ENCODE results near the gene EFCAB5.

Gene EFCAB5

DNA sequence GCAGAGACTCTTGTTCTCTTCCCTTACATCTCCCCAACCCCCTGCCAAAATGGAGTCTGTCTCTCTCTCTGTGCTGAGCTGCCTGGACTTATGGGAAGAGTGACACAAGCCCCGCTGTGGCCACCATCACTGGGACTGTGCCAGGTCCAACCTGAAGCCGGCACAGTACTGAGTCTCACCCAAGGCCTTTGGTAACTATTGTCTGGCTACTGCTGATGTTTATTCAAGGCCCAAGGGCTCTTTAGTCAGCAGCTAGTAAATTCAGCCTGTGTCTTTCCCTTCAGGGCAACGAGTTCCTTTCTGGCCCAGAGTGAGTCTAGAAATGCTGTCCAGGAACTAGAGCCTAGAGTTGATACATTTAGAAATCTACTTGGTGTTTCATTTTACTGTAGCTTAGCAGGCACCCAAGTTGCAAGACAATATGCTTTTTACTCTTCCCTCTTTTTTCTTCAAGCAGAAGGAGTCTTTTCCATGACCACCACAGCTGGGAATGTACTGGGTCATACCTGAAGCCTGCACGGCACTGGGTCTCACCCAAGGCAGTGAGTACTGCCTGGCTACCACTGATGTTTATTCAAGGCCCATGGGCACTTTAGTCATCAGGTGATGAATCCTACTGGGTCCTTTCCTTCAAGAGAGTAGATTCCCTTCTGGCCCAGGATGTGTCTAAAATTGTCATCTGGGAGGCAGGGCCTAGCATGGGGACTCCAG, 17.7 kb downstream of the EFCAB5 start:
- Mint-ChIP-seq H3K36me3 (ENCODE audit: low read depth) (no peaks in the 10 kb centered on the region), H3K27me3 (ENCODE audit: low read depth) (peaks cover 6% of the 10 kb centered on the region), H3K27ac (no peak overlapping the region), H3K4me3 (no peak overlapping the region), H3K9me3 (peaks cover 5% of the 10 kb centered on the region), H3K4me1 (ENCODE audit: low read depth) (no peaks in the 10 kb centered on the region)

- Mint-ChIP-seq H3K36me3 (ENCODE audit: low read depth) (no peaks in the 10 kb centered on the region), H3K4me1 (ENCODE audit: low read depth) (no peaks in the 10 kb centered on the region), H3K27me3 (ENCODE audit: low read depth) (peaks cover 6% of the 10 kb centered on the region), H3K9me3 (peaks cover 2% of the 10 kb centered on the region), H3K4me3 (no peak overlapping the region), H3K27ac (no peak overlapping the region)
These were observed 18.4 kb downstream of the EFCAB5 start for GRCh38 chr17:29959658-29960337.

DNA sequence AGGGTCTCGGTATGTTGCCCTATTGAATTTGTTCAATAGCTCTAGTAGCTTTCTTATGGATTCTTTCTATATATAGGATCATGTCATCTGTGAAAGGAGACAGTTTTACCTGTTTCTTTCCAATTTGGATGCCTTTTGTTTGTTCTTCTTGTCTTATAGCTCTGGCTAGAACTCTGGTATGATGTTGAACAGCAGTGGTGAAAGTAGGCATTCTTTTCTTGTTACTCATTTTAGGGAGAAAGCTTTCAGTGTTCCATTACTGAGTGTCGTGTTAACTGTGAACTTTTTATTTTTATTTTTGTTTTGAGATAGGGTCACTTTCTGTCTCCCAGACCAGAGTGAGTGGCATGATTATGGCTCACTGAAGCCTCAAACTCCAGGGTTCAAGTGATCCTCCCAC, 21.2 kb downstream of the EFCAB5 start:
- no peaks in the 10 kb centered on the region for H3K36me3 Mint-ChIP-seq (ENCODE audit: low read depth)
- H3K9me3 Mint-ChIP-seq: peaks cover 3% of the 10 kb centered on the region
- H3K27me3 Mint-ChIP-seq (ENCODE audit: low read depth): peaks cover 6% of the 10 kb centered on the region
- H3K4me3 Mint-ChIP-seq: no peak overlapping the region
- no peak overlapping the region for H3K27ac Mint-ChIP-seq
- no peaks in the 10 kb centered on the region for H3K4me1 Mint-ChIP-seq (ENCODE audit: low read depth)

GRCh38 chr17:29968271-29968670, 26.8 kb downstream of the EFCAB5 start:
- H3K9me3 Mint-ChIP-seq: peaks cover 3% of the 10 kb centered on the region
- H3K27ac Mint-ChIP-seq: no peak overlapping the region
- no peaks in the 10 kb centered on the region for H3K4me1 Mint-ChIP-seq (ENCODE audit: low read depth)
- H3K4me3 Mint-ChIP-seq: no peak overlapping the region
- H3K36me3 Mint-ChIP-seq (ENCODE audit: low read depth): no peaks in the 10 kb centered on the region
- H3K27me3 Mint-ChIP-seq (ENCODE audit: low read depth): peaks cover 8% of the 10 kb centered on the region

DNA sequence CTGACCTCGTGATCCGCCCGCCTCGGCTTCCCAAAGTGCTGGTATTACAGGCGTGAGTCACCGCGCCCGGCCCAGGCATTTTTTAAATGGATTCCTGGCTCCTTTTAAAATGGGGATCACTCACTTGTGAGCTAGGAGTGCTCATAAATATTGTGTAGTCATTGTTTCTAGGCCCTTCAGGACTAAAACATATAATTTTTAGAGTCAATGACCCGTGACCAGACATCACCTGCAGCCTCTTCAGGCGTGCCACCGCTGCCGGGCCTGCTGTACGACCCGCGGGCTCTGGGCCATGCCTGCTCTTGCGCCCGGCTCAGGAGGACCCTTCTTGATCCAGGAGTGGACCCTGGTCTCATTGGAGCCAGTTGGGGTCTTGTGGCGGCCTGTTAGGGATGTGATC, 30.8 kb downstream of the EFCAB5 start:
- Mint-ChIP-seq H3K4me3 (no peak overlapping the region), H3K9me3 (no peaks in the 10 kb centered on the region), H3K4me1 (ENCODE audit: low read depth) (no peaks in the 10 kb centered on the region), H3K27ac (no peak overlapping the region), H3K27me3 (ENCODE audit: low read depth) (peaks cover 8% of the 10 kb centered on the region), H3K36me3 (ENCODE audit: low read depth) (no peaks in the 10 kb centered on the region)

- no peaks in the 10 kb centered on the region for H3K4me1 Mint-ChIP-seq (ENCODE audit: low read depth)
- no peaks in the 10 kb centered on the region for H3K36me3 Mint-ChIP-seq (ENCODE audit: low read depth)
- H3K27ac Mint-ChIP-seq: no peak overlapping the region
- H3K4me3 Mint-ChIP-seq: no peak overlapping the region
- peaks cover 8% of the 10 kb centered on the region for H3K27me3 Mint-ChIP-seq (ENCODE audit: low read depth)
- no peaks in the 10 kb centered on the region for H3K9me3 Mint-ChIP-seq
These were observed 31.6 kb downstream of the EFCAB5 start for GRCh38 chr17:29973005-29973404.

DNA sequence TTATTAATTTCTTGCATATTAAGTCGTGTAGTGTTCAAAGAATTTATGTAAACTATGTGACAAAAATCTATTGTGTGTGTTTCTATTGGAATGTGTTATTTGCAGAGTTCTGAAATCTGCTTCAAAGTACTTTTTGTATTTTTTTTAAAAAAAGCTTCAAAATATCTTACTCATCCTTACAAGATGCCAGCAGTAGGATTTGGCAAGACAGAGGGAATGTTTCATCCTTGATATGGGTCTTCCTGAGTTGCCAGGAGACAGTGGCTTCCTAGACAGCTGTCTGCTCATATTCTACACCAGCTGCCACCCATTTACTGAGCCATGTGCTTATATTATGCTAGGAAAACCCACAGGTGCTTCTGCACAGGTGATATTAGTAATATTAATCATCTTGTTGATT, 36.4 kb downstream of the EFCAB5 start:
- H3K27me3 Mint-ChIP-seq (ENCODE audit: low read depth): peaks cover 9% of the 10 kb centered on the region
- no peak overlapping the region for H3K27ac Mint-ChIP-seq
- H3K9me3 Mint-ChIP-seq: no peaks in the 10 kb centered on the region
- no peaks in the 10 kb centered on the region for H3K36me3 Mint-ChIP-seq (ENCODE audit: low read depth)
- no peaks in the 10 kb centered on the region for H3K4me1 Mint-ChIP-seq (ENCODE audit: low read depth)
- no peak overlapping the region for H3K4me3 Mint-ChIP-seq

DNA sequence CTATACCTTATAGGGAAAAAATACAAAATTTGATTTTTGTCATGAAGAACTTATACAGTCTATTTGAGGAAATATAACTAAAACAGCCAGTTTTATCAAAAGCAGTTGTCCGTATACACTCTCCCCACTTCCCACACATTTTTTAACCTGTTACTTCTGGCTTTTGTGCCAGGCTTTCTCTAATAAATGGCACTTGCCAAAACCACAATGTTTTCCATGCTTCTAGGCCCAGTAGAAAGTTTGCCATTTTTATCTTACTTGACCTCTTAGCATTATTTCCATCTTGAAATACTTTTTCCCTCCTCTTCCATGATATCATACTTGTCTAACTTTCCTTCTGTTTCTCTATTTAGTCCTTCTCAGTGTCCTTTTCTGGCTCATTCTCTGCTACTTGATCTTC, 38.8 kb downstream of the EFCAB5 start:
- peaks cover 4% of the 10 kb centered on the region for H3K9me3 Mint-ChIP-seq
- no peaks in the 10 kb centered on the region for H3K4me1 Mint-ChIP-seq (ENCODE audit: low read depth)
- peaks cover 17% of the 10 kb centered on the region for H3K27me3 Mint-ChIP-seq (ENCODE audit: low read depth)
- H3K4me3 Mint-ChIP-seq: no peak overlapping the region
- no peak overlapping the region for H3K27ac Mint-ChIP-seq
- H3K36me3 Mint-ChIP-seq (ENCODE audit: low read depth): no peaks in the 10 kb centered on the region

DNA sequence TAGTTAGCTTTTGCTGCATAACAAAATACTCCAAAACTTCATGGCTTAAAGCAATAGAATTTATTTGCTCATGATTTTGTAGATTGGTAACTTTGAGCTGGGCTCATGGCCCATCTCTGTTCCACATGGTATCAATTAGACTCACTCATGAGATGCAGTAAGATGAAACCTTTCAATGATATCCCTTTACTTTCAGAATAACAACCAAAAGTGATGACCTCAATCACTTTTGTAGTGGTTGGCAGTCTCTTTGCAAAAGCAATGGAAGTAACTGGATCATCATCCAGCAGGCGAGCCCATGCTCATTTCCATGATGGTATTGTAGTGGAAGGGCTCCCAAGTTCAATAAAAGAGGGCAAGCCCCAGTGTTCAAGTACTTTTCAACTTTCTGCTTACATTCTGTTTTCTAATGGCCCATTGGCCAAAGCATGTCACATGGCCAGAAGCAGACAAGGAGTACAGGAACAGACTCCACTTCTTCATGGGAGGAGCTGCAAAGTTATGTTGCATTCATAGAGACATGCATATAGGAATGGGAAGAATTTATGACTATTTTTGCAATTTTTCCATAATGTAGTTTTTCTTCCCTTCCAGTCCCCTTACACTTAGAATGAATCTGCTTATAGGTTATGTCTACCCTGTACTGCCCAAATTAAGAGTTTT, 41.7 kb downstream of the EFCAB5 start:
- no peaks in the 10 kb centered on the region for H3K4me1 Mint-ChIP-seq (ENCODE audit: low read depth)
- no peaks in the 10 kb centered on the region for H3K36me3 Mint-ChIP-seq (ENCODE audit: low read depth)
- H3K27ac Mint-ChIP-seq: no peak overlapping the region
- H3K4me3 Mint-ChIP-seq: no peak overlapping the region
- peaks cover 7% of the 10 kb centered on the region for H3K9me3 Mint-ChIP-seq
- peaks cover 17% of the 10 kb centered on the region for H3K27me3 Mint-ChIP-seq (ENCODE audit: low read depth)

- Mint-ChIP-seq H3K9me3 (peaks cover 4% of the 10 kb centered on the region), H3K27me3 (ENCODE audit: low read depth) (peaks cover 7% of the 10 kb centered on the region), H3K4me1 (ENCODE audit: low read depth) (peaks cover 10% of the 10 kb centered on the region), H3K36me3 (ENCODE audit: low read depth) (no peaks in the 10 kb centered on the region), H3K4me3 (no peak overlapping the region), H3K27ac (no peak overlapping the region)
These were observed 55.0 kb downstream of the EFCAB5 start for GRCh38 chr17:29996458-29996857.

- H3K4me3 Mint-ChIP-seq: no peak overlapping the region
- H3K4me1 Mint-ChIP-seq (ENCODE audit: low read depth): peaks cover 10% of the 10 kb centered on the region
- no peaks in the 10 kb centered on the region for H3K9me3 Mint-ChIP-seq
- H3K27ac Mint-ChIP-seq: no peak overlapping the region
- no peaks in the 10 kb centered on the region for H3K36me3 Mint-ChIP-seq (ENCODE audit: low read depth)
- H3K27me3 Mint-ChIP-seq (ENCODE audit: low read depth): peaks cover 3% of the 10 kb centered on the region
These were observed 58.7 kb downstream of the EFCAB5 start for GRCh38 chr17:30000001-30000754.

DNA sequence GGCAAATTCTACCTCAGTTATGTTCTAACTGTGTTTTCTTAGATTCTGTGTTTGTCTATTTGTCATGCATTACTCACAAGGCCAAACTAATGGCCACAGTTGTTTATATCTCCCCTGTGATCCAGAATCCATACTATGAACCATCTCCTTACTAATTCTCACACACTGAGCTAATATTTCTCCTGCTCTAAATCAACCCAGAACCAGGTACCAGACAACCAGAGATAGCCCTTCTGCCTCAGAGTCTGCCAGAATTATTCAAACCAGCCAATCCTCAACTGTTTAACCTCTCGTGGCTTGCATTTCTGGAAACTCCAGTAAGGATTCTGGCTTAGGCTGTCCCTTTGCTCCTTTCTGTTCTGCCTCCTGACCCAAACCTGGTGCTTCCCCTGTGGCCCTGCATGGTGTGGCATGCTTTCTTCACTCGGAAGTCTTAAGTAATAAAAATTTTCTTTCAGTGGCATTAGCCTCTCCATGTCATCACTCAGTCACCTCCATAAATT, 59.4 kb downstream of the EFCAB5 start:
- peaks cover 3% of the 10 kb centered on the region for H3K27me3 Mint-ChIP-seq (ENCODE audit: low read depth)
- H3K9me3 Mint-ChIP-seq: no peaks in the 10 kb centered on the region
- no peaks in the 10 kb centered on the region for H3K36me3 Mint-ChIP-seq (ENCODE audit: low read depth)
- peaks cover 10% of the 10 kb centered on the region for H3K4me1 Mint-ChIP-seq (ENCODE audit: low read depth)
- peak overlapping the region; percentile 41 for H3K4me3 Mint-ChIP-seq
- peak overlapping the region; percentile 23 for H3K27ac Mint-ChIP-seq

DNA sequence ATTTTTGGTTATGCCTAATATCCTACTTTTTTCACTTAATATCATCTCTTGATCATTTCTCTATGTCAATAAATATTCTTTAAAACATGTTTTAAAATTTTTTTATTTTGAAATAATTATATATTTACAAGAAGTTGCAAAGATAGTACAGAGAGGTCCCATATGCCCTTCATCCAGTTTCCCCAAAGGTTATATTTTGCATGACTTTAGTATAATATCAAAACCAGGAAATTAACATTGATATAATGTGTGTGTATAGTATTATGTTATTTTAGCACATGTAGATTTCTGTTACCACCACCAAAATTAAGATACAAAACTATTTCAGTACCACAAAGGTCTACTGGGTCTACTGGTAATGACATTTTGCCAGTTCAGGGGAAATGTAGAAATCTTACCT, 60.7 kb downstream of the EFCAB5 start:
- Mint-ChIP-seq H3K27ac (no peak overlapping the region), H3K4me1 (ENCODE audit: low read depth) (peaks cover 10% of the 10 kb centered on the region), H3K36me3 (ENCODE audit: low read depth) (no peaks in the 10 kb centered on the region), H3K9me3 (no peaks in the 10 kb centered on the region), H3K27me3 (ENCODE audit: low read depth) (peaks cover 3% of the 10 kb centered on the region), H3K4me3 (no peak overlapping the region)

DNA sequence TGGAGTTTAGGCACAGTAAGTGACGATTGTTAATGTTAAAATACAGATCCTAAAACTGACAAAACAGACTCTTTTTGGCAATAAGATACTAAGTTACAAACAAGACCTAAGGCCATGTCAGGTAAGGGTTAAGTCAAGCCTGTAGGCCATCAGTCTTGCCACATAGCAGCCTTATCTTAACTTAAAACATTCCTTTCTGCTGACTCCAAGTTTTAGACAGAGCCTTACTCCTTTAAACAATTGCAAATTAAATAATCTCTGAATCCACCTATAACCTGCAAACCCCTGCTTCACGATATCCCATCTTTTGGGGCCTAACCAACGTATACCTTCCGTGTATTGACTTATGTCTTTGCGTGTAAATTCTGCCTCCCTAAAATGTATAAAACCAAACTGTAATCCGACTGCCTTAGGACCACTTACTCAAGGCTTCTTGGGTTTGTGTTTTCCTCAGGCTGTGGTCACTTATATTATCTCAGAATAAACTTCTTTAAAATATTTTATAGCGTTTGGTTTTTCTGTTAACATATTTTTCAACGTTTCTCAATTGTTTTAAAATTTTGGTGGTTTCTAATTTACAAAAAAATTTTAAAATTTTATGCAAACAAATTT, 64.4 kb downstream of the EFCAB5 start:
- Mint-ChIP-seq H3K27ac (no peak overlapping the region), H3K9me3 (no peaks in the 10 kb centered on the region), H3K27me3 (ENCODE audit: low read depth) (peaks cover 13% of the 10 kb centered on the region), H3K36me3 (ENCODE audit: low read depth) (no peaks in the 10 kb centered on the region), H3K4me3 (no peak overlapping the region), H3K4me1 (ENCODE audit: low read depth) (peaks cover 4% of the 10 kb centered on the region)

Data from T-helper 1 cell treated with Interleukin-12 subunit alpha and Interleukin-12 subunit beta and Interleukin-4 antibody, amounts not matched to agents 30 μg/mL and 1 μg/mL, for 36 hours (primary cell).